GM21390 (cell line): Measurements from ENCODE around the gene FITM1.
A peak's percentile ranks its signal among the peaks of the same experiment; 100 is the strongest.

Experiments
- ATAC-seq: cut with Tn5 transposase; IDR thresholded peaks from one replicate; pipeline ENCODE4 v1.9.1; 2021; ENCODE audit not compliant: unreplicated experiment

The FITM1 gene

DNA sequence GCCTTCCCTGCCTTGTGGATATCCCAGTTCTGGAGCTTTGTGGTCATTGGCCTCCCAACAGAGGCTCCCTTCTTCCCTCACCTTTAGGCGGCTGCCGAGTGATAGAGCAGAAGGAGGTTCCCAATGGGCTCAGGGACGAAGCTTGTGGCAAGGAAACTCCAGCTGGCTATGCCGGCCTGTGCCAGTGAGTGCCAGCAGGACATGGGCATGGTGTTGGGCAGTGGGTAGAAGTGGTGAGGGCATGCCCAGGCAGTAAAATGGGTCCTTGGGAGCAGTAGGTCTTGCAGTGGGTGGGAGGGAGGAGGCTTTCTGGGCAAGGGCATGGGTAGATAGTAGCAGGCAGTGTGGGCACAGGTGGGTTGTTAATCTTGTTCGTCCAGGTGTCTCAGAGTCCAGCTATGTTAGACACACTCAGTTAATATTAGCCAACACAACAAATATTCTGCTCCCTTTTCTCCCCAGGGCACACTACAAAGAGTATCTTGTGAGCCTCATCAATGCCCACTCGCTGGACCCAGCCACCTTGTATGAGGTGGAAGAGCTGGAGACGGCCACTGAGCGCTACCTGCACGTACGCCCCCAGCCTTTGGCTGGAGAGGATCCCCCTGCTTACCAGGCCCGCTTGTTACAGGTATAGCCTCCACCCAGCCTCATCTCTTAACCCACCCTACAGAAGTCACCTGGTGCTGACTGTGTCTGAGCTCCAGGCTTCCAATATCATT, 29.5 kb downstream of the FITM1 start:
- no peak for ATAC-seq

DNA sequence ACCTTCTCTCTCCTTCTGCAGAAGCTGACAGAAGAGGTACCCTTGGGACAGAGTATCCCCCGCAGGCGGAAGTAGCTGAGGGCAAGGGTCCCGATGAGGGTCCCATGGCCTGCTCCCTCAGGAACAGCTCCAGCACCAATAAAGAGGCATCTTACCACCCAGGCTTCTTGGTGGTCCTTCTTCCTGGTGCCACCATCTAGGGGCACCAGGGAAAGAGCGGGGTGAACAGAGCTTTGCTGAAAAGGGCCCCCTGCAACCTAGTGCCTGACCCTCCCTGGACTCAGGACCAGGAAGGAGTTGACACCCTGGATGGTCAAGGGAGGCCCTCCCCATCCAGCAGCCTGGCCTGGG, 30.0 kb downstream of the FITM1 start:
- no peak for ATAC-seq

DNA sequence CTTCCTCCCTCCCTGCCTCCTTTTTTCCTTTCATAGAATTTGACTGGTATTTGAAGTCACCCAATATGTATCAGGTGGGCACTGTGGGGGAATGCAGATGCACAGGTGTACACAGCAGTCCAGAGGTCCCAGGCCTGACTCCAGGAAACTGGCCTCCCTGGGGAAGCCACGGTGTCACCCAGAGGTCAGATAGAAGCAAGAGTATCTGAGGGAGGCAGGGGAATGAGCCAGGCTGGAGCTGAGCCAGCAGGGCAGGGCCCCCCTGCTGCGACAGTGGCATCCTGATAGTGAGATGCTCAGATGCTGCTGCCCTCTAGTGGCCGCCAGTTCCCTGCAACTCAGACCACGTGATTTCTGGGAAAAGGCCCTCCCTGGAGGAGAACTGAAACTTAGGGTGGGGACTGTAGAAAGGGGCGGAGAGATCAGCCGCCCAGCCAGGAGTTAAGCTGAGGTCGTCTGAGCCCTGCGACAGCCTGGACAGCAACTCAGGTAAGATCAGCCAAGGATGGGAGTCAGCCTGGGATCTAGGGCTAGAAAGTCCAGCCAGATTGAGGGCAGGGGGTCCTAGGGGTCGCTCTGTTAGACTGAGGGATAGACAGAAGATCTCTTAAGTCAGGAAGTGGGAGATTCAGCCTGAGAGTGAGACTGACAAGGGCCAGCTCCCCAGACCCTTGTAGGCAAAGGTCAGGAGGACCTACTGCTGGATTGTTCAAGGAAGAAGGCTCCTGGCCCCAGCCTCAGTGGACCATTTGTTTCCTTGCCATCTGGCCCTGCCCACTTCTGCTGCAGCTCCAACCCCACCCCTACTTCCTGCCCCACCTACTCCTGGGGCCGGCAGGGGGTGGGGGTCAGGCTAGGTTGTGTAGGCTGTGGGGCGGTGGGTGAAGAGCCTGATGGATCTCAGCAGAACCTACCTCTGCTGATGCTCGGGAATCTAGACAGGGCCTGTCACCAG, 30.7 kb downstream of the FITM1 start, which contains the start of gene IRF9:
Gene IRF9, plus strand, starts transcription at position 416 of the 955 bp plus-strand sequence. CDS start 880 bp downstream, outside the sequence.
- peak; percentile 79 for ATAC-seq

DNA sequence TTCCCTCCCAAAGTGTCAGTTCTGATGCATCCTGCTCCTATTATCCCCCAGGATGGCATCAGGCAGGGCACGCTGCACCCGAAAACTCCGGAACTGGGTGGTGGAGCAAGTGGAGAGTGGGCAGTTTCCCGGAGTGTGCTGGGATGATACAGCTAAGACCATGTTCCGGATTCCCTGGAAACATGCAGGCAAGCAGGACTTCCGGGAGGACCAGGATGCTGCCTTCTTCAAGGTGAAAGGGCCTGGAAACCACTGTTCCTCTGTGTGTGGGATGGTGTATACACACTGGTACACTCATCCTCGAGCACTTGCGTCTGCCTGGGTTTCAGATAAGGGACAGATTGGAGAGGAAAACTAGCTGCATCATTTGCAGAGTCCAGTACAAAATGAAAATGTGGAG, 31.6 kb downstream of the FITM1 start:
- ATAC-seq: no peak

DNA sequence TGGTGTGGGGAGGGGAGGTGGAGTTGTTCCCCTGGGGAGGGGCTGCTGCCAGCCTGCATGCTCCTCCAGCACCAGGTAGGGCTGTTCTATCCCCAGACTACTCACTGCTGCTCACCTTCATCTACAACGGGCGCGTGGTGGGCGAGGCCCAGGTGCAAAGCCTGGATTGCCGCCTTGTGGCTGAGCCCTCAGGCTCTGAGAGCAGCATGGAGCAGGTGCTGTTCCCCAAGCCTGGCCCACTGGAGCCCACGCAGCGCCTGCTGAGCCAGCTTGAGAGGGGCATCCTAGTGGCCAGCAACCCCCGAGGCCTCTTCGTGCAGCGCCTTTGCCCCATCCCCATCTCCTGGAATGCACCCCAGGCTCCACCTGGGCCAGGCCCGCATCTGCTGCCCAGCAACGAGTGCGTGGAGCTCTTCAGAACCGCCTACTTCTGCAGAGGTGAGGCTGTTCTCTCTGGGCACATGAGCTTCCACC, 34.1 kb downstream of the FITM1 start:
- no peak for ATAC-seq

DNA sequence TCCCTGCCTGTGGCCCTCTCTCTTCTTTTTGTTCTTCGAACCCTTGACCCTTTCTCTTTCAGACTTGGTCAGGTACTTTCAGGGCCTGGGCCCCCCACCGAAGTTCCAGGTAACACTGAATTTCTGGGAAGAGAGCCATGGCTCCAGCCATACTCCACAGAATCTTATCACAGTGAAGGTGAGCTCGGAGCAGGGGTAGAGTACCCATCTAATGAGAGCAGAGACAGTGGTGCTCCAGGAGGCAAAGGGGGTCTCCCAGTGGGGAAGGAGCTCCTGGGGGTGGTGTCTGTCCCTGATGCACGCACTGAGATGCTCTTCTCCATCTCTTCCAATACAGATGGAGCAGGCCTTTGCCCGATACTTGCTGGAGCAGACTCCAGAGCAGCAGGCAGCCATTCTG, 35.3 kb downstream of the FITM1 start:
- no peak for ATAC-seq

DNA sequence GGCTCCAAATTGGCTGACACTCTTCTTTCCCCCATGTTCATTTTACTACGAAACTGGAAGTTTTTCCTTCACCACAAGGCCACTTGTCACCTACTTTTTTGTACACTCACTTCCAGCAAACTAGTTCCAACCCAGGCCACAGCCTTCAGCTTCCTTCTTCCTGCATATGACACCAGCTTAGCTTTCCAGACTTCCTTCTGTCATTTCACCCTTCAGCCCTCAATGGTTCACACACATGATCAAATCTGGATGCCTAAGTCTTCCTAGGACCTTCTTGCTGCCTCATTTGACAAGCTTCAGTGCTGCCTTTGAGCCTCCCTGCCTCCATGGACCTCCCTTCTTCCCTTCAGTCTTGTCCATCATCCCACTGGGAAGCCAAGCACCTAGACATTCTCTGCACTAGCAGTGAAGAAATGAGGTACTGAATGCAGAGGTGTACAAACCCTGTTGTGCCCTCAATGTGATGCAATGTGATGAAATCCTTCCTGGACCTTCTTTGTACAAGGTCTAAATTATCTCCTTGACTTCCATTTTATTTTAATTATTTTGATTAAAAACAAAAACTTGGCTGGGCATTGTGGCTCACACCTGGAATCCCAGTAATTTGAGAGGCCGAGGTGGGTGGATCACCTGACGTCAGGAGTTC, 37.1 kb downstream of the FITM1 start:
- no peak for ATAC-seq

DNA sequence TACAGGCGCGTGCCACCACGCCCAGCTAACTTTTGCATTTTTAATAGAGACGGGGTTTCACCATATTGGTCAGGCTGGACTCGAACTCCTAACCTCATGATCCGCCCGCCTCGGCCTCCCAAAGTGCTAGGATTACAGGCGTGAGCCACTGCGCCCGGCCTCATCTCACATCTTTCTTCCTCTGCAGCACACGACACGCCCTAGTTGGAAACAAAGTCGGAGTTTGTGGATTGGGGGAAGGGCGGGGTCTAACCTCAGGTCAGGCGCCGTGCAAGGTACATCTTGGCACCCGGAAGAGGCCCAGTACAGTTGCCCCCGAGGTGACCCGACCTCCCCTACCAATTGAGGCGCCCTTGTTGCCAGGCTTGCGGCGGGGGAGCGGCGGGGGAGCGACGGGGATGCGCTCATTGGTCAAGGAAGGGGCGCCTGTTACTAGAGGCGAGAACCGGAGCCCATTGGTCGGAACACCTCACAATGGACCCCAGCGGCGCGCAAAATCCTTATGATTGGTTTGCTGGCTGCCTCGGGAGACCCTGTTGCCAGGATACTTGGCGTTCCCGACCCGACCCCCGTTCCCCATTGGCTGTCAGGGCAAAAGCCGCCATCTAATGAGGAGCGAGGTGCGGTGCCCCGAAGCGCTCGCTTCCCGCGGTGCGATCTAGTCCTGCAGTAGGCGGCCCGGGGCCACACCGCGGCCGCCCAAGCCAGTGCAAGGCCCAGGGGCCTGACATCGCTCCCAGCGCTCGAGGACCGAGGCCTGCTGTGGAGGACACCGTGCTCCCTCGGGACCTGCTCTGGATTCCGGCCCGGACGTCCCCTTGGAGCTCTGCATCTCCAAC, 41.2 kb downstream of the FITM1 start, which contains the start of gene REC8:
Gene REC8, plus strand, starts transcription at position 659 of the 839 bp plus-strand sequence. CDS start 473 bp downstream, outside the sequence.
- ATAC-seq: peak; percentile 84

DNA sequence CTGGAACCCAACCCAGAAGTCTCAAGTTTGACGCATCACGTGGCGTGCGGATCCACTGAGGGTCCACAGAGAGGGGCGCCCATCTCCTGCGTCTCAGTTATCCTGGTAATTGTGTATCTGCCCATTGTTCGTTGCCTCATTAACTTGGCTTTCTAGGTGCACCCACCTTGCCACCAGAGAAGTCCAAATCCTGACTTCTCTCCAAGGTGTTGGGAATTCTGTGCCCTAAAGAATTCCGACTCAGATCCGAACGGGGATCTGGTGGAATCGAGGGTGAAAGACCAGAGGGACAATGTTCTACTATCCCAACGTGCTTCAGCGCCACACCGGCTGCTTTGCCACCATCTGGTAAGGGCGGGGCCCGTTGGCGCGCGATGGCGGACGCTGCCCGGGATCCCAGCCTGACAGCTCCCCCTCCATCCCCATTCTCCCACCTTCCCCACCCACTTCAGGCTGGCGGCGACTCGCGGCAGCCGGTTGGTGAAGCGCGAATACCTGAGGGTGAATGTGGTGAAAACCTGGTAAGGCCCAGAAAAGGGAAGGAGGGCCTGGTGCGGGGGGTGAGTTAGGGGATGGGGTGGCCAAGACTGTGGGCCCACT, 41.9 kb downstream of the FITM1 start:
- no peak for ATAC-seq

DNA sequence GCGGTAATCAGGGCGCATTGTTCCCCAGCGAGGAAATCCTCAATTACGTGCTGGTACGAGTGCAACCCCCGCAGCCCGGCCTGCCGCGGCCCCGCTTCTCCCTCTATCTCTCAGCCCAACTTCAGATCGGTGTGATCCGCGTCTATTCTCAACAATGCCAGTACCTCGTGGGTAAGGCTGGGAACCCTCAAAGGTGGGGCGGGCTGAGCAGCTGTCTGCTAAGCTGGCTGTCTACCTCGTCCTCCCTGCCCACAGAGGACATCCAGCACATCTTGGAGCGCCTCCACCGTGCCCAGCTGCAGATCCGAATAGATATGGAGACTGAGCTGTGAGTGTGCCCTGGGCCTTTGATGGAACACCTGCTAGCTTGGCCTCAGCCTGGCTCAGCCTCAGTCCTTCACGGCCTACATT, 42.4 kb downstream of the FITM1 start:
- ATAC-seq: no peak

DNA sequence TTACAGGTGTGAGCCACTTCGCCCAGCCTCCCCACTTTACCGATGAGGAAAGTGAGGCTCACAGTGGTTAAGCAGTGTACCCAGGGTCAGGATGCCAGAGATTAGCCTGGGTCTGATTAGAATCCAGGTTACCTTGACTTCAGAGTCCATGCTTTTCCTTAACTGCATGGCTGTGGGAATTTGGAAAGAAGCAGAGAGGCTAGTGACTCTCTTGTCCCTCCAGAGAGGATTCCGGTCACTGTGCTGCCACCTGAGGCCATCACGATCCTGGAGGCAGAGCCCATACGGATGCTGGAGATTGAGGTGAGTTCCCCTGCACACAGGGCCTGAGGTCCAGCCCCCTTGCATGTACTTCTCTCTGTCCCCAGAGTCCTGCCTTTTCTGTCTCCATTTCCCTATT, 46.1 kb downstream of the FITM1 start:
- ATAC-seq: no peak

DNA sequence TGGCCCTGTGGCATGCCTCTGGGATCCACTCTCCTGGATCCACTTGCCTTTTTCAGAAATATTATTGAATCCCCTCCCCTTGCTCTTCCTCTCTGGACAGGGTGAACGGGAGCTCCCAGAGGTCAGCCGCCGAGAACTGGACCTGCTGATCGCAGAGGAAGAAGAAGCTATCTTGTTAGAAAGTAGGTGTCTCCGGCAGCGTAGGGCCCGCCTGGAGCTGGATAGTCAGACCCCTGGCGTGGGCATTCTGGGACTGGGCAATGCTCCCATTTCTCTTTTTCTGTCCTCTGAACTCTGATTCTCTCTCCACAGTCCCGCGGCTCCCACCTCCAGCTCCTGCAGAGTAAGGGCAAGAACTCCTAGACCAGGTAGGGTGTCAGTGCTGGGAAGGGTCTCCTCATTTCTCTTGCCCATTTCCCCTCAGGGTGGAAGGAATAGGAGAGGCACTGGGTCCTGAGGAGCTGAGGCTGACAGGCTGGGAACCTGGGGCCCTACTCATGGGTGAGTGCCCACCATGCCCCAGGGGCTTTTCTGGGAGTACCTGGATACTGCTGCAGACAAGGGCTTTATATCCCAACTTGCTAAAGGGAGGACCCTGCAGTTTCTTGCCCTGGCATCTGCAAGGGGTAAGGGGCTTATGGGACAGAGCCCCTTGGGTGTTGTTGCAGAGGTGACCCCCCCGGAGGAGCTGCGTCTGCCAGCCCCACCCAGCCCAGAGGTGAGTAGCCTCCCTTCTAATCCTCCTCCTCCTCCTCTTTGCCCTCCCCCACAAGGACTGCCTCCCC, 46.8 kb downstream of the FITM1 start:
- ATAC-seq: no peak

DNA sequence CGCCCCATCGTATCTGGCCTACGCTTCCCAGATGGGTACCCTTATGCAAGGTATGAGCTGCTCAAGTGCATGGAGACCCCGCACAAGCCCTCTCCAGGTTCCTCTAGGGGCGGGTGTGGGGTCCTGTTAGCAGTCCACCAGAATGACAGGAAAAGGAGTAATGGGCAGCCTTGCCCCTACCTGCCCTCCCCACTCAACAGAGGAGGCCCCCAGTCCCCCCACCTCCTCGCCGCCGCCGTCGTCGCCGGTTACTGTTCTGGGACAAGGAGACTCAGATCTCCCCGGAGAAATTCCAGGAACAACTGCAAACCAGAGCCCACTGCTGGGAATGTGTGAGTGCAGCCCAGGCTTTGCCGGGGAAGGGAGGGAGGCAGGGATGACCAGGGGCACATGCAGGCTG, 47.4 kb downstream of the FITM1 start:
- no peak for ATAC-seq

DNA sequence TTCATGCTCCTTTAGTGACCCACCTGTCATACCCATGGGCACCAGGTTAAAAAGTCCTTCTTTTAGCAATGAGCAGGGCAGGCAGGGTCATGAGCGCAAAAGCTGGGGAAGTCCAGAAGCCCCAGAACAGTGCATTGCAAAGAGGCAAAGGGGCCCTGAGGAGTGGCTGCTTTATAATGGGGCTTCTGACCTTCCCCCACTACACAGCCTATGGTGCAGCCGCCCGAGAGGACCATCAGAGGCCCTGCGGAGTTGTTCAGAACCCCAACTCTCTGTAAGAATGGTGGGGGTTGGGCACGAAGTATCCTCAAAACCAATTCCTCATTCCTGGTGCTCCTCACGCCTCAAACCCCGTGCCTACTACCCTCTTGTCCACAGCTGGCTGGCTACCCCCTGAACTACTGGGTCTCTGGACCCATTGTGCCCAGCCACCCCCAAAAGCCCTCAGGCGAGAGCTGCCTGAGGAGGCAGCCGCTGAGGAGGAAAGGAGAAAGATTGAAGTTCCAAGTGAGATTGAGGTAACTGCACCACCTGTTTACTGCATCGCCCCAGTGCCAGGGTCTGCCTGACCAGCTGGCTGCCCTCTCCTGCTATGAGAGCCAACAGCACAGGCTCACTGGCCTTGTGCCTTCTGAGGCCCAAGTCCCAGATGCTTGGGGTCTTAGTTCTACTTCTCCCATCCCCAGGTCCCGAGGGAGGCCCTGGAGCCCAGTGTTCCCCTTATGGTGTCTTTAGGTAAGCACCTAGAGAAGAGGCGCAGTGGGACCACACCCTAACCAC, 48.1 kb downstream of the FITM1 start:
- no peak for ATAC-seq

DNA sequence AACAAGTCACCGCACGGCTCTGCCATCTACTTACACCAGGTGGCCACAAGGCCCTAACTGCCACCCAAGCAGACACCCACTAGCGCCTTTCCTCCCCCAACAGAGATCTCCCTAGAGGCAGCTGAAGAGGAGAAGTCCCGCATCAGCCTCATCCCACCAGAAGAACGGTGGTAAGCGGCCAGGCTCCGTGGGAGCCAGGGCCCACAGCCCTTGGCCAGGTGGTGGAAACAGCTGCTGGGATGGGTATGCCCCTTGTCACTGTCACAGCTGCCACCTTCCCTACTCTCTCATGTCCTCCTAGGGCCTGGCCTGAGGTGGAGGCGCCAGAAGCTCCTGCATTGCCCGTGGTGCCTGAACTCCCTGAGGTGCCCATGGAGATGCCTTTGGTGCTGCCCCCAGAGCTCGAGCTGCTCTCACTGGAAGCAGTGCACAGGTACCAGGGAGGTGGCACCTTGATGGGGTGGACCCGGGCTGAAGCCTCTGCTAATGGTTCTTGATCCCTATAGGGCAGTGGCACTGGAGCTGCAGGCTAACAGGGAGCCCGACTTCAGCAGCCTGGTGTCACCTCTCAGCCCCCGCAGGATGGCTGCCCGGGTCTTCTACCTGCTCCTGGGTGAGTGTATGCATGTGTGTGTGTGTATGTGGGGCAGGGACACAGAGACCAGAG, 49.0 kb downstream of the FITM1 start:
- no peak for ATAC-seq

DNA sequence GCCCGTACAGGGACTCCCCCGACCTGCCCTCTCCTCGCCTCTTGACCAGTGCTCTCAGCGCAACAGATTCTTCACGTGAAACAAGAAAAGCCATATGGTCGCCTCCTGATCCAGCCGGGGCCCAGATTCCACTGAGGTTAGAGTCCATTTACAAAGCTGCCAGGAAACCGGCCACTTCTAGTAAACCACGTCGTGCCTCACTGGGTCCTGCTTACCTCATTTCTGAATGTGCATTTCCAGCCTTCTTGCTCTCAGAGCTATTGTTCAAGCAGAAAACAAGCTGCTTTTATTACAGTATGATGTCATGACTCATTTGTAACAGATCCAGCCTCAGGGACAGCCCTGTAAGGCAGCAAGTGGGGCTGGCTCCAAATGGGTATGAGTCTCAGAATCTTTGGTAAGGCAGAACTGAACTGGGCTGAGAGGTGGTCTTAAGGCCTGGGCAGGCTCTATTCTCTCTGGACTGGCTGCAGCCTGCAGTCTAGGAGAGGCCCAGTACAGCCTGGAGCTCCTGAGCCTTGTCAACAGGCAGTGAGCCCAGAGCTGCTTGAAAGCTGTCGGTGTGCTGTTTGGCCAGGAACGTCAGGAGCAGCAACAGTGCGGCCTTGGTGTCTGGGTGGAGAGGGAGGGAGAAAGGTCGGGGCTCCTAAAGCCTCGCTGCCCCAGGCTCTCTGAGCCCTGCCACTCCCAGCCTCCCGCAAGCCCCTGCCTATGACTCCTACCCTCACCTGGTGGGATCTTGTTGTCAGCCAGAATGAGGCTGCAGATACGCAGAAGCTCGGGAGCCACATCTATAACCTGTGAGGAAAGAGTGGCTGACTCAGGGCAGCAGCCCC, 49.7 kb downstream of the FITM1 start:
- no peak for ATAC-seq
